SKM-1 (cell line): Measurements from ENCODE around the gene HLCS.
"Not testable (repeated sequence)": the region's sequence is repeated elsewhere in the genome, so short reads cannot be mapped to it uniquely, and the experiment has no call there.

Experiments used
- DNase-seq: peaks from one replicate; lab custom pipeline; 2025; ENCODE audit not compliant: unreplicated experiment; lab: John Stamatoyannopoulos, UW

The HLCS gene

DNA sequence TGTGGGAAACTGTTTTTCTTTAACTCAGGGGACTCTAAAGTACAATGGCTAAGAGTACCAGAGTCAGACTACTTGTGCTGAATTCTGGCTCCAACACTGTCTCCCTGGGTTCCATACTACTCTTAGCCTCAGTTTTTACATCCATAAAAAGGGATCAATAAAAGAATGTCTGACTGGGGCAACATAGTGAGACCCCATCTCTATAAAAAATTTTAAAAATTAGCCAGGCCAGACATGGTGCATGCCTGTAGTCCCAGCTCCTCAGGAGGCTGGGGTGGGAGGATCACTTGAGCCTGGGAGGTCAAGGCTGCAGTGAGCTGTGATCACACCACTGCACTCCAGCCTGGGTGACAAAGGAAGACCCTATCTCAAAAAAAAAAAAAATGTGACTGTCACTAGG, 150.4 kb downstream of the HLCS start:
- DNase-seq: not testable (repeated sequence)

DNA sequence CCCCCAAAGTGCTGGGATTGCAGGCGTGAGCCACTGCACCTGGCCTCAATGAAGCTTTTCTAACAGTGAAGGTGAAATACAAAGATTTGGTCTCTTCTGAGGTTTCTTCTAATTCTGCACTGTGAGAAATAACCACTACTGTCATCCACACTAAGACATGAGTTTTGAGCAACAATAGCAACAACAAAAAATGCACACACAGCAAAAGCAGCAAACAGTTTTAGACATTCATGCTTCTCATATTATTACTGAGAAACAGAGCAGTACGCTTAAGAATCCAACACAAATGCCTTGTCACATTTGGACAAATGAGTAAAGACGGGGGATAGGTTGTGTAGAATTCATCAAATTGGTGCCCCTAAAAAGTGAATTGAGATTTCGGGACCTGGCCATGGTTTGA, 151.2 kb downstream of the HLCS start:
- no peak for DNase-seq

DNA sequence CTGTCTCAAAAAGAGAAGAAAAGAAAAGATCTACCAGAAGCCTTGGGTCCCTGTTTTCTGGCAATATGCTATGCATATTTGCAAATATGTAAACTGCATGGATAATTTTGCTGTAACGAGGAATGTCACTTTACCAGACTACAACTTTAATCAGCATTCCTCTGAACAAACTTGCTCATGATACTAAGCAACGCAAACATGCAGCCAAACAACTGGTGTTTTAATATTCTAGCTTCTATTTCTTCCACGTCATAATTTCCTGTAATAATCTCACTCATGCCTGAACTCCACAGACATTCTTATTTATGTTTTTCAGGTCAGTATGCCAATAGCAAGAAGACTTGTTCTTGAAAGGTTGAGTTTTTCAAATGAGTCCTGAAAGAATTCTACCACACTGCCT, 153.4 kb downstream of the HLCS start:
- DNase-seq: no peak

DNA sequence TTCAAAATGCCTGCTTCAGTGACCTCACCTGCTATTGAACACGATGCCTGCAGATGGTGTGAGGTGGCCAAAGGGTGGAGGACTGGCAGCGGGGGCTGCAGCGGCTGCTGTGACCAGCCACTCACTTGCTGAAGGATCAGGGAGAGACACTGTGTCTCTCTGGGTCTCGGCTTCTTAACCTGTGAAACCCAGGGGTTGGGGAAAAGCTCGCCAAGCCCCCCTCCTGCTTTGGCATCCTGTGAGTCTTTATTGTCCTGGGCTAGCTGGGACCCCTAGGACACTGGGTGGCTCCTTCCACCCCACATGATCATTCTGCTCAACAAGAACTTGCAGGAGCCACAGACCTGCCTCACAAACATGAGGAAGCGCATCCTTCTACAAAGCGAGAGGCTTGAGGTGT, 154.7 kb downstream of the HLCS start:
- DNase-seq: no peak

DNA sequence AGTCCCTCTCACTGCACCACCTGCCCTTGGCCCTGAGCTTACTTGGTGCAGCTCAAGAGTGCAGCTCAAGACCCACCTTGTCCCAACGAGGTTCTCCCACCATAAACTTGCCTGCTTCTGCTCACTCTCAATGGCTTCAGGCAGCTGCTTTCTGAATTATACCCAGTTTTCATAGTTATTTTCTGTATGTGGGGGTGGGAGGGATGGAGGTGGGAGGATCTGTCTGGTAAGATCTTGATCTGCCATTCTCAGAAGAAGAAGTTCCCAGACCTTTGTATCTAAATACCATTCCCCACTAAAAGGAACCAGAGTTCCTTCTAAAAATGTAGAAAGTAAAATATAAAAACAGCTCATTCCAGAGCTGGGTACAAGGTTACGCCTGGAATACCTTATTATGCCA, 156.0 kb downstream of the HLCS start:
- no peak for DNase-seq

DNA sequence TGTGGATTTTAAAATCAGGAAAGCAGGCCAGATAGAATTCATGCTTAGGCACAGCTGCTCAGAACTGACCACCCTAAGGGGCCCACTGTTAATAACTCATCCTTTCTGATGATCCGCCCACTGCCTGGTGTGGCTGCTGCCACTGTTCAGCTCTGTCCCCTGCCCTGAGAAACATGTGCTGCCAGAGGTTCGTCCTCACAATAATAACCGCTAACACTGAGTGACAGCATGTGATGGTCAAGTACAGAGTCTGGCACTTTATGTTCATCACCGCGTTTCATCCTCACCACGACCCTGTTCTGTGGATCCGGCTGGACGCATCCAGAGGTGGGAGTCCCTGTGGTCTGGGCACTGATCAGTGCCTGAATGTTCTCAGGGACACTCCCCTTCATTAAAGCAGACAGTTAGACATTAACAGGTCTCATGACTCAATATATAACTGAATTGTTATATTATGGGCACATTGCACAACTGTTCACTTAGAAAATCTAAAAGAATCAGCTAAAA, 159.0 kb downstream of the HLCS start:
- no peak for DNase-seq

DNA sequence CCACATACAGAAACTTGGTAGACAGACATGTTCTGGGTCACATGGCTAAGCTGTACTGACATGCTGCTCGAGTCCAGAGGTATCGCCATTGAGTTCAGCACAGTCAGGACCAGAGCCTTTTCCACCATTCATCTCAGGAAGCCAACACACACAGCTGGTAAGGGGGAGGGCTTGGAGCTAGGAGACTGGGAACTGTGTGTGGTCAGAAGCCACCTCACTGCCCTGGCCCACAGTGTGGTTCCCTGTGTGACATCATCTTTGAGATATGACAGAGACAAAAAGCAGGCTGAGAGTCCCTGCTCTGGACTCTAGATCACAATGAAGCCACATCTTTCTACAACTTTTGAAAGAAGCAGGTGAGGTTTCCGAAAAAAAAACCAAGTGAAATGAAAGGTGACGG, 160.4 kb downstream of the HLCS start:
- DNase-seq: no peak

DNA sequence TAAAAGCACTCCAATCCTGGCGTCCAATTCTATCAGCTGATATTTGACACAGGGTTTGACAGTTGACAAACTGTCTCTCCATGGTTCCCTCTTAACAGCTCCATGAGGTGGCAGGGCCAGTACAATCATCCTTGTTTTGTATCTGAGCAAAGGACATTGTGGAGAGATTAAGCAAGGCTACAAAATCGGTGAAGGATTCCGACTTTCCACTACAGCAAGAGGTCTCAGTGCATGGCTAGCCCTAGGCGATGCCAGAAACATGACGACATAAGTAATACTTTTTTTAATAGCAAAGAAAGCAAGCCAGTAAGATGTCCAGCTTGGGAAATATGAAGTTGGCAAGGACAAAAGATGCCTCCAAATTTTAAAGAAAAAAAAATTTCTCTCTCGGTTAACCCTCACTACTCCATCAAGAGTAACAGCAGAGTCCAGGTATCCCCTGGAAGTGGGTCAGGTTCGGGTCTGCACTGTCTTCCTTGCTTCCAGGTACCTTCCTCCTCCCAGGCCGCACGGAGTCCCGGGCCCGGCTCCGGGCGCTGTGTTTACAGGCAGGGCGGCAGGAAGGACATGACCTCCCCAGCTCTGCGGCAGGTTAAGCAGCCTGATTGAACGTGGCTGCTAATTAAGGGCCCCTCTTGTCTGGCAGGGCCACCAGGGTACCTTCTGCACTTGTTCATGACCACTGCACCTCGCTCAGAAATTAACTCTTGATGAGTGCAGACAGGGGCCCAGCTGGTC, 161.4 kb downstream of the HLCS start:
- no peak for DNase-seq

DNA sequence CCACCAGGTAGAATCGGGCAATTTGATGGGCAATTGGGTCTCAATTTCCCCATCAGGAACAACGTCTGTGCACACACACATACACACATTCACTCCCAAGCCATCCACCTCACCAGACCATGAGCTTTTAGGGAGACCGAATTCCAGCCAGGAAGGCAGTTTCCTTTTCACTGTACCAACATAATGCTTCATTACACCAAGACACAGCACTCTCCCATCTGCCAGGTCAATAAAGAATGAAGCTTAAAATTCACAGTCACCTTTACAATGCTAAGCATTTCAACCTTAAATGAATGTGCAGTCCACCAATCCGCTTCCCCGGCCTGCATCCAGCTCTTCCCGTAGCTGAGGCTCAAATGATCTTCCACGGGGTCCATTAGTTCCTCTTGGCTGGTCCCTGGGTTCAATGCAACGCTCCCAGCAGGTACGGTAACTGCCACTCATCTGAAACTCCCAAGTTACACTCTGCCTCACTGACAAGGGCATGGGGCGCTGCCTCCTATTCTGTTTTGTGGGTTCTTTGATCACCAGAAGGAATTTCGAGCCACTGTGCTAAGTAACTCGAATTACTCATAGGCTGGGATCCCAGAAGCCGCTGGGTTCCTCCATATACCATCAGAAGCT, 162.5 kb downstream of the HLCS start:
- DNase-seq: no peak

DNA sequence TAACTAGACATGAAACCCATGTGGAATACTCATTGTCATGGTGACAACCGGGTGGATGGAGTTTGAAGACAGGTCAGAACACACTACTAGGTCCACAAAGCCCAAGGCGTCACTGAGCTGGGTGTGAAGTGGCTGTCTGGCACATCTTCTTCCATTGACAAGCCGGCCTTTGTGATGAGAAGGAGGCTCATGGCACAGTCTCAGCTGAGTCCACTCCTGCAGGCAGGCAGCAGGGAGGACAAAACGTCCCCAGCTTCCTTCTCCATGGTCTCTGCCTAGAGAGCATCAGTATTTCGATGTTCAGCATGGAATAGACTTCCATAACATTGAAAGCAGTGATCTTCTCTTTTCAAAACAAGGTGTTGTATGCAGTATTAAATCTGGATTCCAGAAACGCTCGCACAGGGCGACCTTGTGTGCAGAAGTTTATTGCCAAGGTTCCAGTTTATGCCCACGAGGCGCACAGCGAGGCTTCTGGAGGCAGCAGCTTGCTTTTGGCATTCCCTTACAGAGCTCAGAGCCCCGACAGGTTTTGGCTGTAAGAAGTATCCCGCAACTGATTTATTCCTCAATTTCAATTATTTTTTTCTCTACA, 163.3 kb downstream of the HLCS start:
- DNase-seq: no peak

DNA sequence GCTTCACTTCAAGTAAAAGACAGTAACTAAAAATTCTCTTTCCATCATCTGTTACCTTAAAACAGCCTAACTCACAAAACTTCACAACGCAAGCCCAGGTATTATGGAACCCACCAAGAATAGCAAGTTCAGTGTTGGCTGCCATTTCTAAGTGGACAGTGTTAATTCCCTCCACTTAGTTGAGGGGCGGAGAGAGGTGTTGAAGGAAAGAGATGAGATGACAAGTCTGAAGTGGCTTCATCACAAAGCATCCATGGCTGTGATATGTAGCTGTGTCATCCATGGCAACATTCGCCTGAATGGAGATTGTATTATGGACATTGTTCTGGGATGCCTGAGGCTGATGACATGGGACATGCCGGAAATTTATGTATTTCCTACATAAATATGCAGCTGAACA, 165.7 kb downstream of the HLCS start:
- no peak for DNase-seq

DNA sequence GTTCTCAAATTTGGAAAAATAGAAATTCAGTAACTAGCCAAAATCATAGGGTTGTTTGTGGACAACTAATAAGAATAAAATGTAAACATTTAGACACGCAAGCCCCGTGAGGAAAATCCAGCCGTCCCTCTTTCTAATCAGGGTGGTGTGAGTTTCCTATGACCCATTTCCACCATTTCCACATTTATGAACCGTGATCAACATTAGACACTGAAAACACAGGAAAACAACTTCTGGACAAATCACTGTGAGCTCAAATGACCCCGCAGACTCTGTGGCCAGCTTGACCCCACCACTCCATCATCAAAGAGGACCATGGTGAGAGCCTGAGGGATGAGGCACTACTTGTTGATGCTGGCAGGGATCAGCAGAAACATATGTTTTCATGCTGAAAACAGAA, 166.6 kb downstream of the HLCS start:
- DNase-seq: no peak

DNA sequence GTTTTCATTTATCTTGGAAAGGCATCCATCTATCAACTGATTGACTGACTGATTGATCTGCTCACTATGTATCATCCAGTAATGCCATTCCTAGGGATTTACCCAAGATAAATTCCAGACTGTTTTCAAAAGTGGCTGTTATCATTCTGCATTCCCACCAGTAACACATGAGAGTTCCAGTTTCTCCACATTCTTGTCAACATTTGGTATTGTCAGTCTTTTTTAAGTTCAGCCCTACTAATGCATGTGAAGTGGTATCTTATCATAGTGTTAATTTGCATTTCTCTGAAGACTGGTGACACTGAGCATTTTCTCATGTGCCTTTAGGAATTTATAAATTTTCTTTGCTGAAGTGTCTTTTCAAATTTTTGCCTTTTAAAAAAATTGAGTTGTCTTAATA, 168.0 kb downstream of the HLCS start:
- no peak for DNase-seq

DNA sequence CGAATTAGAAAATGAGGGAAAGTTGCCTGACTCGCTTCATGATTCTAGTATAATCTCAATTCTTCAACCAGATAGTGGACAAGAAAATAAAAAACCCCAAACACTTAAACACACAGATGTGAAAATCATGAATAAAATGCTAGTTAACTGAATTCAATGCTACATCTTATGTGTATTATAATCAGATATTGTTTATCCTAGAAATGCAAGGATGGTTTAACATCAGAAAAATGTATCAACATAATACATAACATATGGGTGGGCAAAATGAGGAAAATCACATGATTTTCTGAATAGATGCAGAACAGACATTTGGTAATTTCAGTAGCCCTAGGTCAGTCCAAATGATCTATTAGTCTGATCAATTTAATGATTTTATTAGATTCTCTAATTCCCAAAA, 170.4 kb downstream of the HLCS start:
- no peak for DNase-seq

DNA sequence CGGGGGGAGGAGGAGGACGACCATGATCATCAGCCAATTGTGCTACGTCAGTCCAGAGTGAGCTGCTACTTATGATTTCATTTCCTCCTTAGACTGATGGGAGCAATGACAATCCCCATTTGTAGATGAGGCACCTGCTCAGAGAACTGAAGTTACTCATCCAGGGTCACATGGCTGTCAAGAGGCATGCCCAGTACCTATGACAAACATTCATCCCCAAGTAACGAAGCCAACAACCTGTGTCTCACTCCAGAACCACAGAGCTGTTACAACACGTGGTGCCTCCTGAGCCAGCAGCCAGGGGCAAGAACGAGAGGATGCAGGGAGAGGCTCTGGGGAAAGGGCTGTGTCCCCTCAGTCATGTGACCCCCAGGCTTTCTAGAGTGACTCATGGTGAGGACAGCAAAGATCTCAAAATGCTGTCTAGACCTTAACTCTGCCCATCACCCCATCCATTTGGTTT, 173.9 kb downstream of the HLCS start:
- DNase-seq: no peak

DNA sequence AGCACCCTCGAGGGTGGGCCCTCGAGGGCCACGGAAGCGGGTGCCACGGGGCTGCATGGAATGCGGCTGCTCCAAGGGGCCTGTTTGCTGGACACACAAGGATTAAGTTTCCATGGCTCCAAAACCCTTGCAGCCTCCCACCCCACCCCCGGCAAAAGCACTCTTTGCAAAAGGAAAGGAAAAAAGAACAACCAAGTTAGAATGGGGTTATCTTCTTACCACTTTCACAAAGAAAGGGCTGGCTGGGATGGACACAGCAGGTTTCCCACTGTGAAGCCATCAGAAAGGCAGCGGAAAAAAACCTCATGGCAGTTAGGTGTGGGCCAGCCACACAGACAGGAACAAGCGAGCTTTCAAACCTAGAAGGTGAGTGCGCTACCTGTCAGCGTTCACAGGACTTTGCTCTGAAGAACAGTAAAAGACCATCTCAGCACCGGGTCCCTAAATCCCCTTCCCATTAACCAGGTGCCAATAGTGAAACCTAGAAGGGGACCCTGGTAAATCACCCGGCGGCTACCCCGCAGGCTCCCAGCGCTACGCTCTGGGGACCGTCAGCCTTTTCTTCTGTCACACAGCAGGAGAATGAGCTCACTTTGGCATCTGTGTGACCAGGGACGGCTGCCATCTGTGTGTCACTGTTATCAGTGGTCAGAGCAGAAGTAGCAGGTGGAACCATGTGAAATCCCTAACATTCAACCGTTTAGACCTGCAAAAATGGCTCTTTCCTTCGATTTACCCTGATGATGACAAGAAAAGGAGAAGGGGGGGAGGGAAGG, 174.6 kb downstream of the HLCS start:
- DNase-seq: no peak

DNA sequence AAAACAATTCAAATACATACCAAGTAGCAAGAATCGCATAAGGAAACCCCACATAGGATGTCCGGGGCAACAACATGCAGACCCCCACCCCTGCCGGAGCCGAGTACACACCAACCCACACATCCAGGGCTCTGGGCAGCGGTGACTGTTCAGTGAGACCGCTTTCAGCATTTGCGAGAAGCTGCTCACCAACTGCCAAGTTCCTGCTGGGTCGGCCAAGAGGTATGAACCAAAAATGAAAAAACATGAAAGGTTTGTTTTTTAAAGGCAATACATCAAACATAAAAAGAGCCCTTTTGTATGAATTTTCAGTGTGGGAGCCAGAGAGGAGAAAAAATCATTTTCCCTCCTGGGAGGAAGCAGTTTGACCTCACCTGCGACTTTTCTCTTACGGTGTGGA, 175.3 kb downstream of the HLCS start:
- no peak for DNase-seq

DNA sequence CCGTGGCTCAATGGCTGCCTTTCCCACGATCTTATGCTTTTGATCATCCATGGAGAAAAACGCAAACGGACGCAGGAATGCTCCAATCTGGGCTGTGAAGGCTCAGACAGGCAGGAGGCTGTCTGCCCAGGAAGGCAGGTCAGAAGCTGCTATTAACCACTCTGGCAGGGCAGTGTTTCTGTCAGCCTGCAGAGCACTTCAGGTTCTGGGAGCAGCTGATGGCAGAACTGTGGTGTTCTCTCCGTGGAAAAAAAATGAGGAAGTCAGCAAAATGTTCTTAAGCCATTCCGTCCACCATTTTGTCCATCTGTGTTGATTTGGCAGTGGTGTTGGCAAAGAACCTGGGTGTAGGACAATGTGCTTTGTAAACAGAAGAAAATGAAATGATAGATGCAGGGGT, 175.9 kb downstream of the HLCS start:
- DNase-seq: no peak

DNA sequence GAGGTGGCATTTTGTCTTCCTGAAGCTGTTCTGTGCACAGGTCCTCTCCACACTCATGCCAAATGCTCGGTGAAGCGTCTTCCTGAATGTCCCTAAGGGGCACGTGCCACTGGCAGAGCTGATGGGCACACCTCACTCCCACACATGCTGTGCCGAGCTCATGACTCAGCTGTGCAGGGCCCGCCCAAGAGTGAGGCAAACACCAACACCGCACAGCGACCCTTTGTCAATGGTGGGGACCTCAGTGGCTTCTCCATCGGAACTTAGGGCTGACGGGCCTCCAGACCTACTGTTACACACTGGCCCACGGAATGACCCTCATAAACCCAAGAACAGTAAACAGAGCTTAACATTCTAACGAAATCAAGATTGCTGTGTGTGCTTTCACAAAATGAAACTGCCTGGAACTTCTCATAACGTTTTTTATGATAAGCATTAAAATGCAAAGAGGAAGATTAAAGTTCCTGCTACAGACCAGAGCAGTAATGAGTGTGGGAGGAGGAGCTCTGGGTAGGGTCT, 178.3 kb downstream of the HLCS start:
- no peak for DNase-seq

DNA sequence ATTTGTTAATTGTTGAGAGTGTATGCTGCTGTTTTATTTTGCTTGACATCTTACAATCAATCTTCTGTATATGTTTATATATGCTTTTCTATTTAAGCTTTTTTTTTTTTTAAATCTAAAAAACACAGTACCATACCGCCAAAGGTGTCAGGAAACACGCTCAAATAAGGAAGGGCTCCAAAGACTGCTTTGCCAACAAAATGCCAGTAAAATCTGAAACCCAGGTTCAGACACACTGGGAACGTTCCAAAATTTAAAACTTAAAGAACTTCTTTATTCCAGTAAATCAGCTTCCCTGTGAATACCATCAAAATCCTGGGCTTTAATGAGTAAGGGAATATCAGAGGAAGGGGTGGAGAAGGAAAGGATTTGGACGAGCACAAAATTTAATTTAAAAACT, 180.3 kb downstream of the HLCS start:
- DNase-seq: no peak

DNA sequence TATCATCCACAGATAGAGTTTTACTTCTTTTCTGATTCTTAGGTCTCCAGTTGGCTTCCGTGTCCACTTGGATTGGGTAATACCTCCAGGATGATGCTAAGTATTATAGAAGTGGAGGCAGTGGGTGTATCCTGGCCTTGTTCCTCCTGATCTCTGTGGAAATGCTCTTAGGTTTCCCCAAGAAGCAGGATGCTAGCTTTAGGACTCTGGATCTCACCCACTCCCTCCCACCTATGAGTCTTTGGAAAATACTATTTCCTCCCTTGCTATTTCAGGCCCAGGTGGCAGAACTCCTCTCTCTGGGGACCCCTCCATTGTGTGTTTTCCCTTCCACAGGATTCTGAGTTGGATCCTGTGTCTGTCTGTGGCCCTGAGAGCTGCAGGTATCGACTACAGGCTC, 180.9 kb downstream of the HLCS start:
- no peak for DNase-seq
